ENCODE measurements around the gene HIF3A.
"Not testable (repeated sequence)": the region's sequence is repeated elsewhere in the genome, so short reads cannot be mapped to it uniquely, and the experiment has no call there.

Gene HIF3A

GRCh38 chr19:46265217-46265828, 31.5 kb upstream of the HIF3A start:
- TF ChIP-seq EZH2 (IDR thresholded peaks at IDR 0.05; ENCODE audit: borderline replicate concordance, low read depth, low read length, severe bottlenecking) (no peak), CTCF (IDR thresholded peaks at IDR 0.05; ENCODE audit: borderline replicate concordance, extremely low read depth, low read length, poor library complexity, severe bottlenecking) (peak; percentile 90)
- no peak overlapping the region for H3K4me3 ChIP-seq (ENCODE audit: low read depth in 1 of 2, low read length in 2 of 2)
- H3K4me1 ChIP-seq (ENCODE audit: insufficient read depth, low read length) = no peaks in the 10 kb centered on the region
- DNase-seq (peak; percentile 71), ATAC-seq (ENCODE audit: insufficient read depth, low read depth) (peak; percentile 89)
- no peaks in the 10 kb centered on the region for H3K9me3 ChIP-seq (ENCODE audit: insufficient read depth, low read length, severe bottlenecking)
- H3K4me2 ChIP-seq (ENCODE audit: insufficient read depth, low read length) = no peak overlapping the region
- no peaks in the 10 kb centered on the region for H3K79me2 ChIP-seq (ENCODE audit: insufficient read depth, low read length)
- no peak overlapping the region for H3K9ac ChIP-seq (ENCODE audit: low read depth, low read length)
- H3K36me3 ChIP-seq (ENCODE audit: insufficient read depth, low read length) = no peaks in the 10 kb centered on the region
- H2AFZ ChIP-seq (ENCODE audit: low read depth, low read length) = no peak overlapping the region
- H3K27me3 ChIP-seq (ENCODE audit: insufficient read depth, low read length, poor library complexity) = no peaks in the 10 kb centered on the region
- H3K27ac ChIP-seq (ENCODE audit: low read length) = no peak overlapping the region
- H4K20me1 ChIP-seq (ENCODE audit: insufficient read depth, low read length) = no peaks in the 10 kb centered on the region

- no peaks in the 10 kb centered on the region for H3K36me3 ChIP-seq (ENCODE audit: insufficient read depth, low read length)
- H3K4me1 ChIP-seq (ENCODE audit: insufficient read depth, low read length) = no peaks in the 10 kb centered on the region
- peaks cover 3% of the 10 kb centered on the region; the same call in 1 of the 2 replicates for H4K20me1 ChIP-seq (ENCODE audit: insufficient read depth, low read length)
- H3K27ac ChIP-seq (ENCODE audit: low read length) = no peak overlapping the region
- TF ChIP-seq CTCF (IDR thresholded peaks at IDR 0.05; ENCODE audit: borderline replicate concordance, extremely low read depth, low read length, poor library complexity, severe bottlenecking) (no peak), EZH2 (IDR thresholded peaks at IDR 0.05; ENCODE audit: borderline replicate concordance, low read depth, low read length, severe bottlenecking) (no peak)
- no peak overlapping the region for H2AFZ ChIP-seq (ENCODE audit: low read depth, low read length)
- no peak for DNase-seq
- no peaks in the 10 kb centered on the region for H3K9me3 ChIP-seq (ENCODE audit: insufficient read depth, low read length, severe bottlenecking)
- H3K4me3 ChIP-seq (ENCODE audit: low read depth in 1 of 2, low read length in 2 of 2) = no peak overlapping the region
- no peak overlapping the region for H3K9ac ChIP-seq (ENCODE audit: low read depth, low read length)
- H3K79me2 ChIP-seq (ENCODE audit: insufficient read depth, low read length) = no peaks in the 10 kb centered on the region
- peaks cover 5% of the 10 kb centered on the region for H3K27me3 ChIP-seq (ENCODE audit: insufficient read depth, low read length, poor library complexity)
- H3K4me2 ChIP-seq (ENCODE audit: insufficient read depth, low read length) = no peak overlapping the region
- ATAC-seq (ENCODE audit: insufficient read depth, low read depth) = no peak
Measured at GRCh38 chr19:46269101-46269500, 27.7 kb upstream of the HIF3A start.

GRCh38 chr19:46270521-46271256, 26.2 kb upstream of the HIF3A start:
- no peak overlapping the region for H3K4me2 ChIP-seq (ENCODE audit: insufficient read depth, low read length)
- no peaks in the 10 kb centered on the region for H3K9me3 ChIP-seq (ENCODE audit: insufficient read depth, low read length, severe bottlenecking)
- no peaks in the 10 kb centered on the region for H3K79me2 ChIP-seq (ENCODE audit: insufficient read depth, low read length)
- no peak overlapping the region for H3K27ac ChIP-seq (ENCODE audit: low read length)
- TF ChIP-seq EZH2 (IDR thresholded peaks at IDR 0.05; ENCODE audit: borderline replicate concordance, low read depth, low read length, severe bottlenecking) = no peak
- peaks cover 3% of the 10 kb centered on the region; the same call in 1 of the 2 replicates for H4K20me1 ChIP-seq (ENCODE audit: insufficient read depth, low read length)
- no peaks in the 10 kb centered on the region for H3K4me1 ChIP-seq (ENCODE audit: insufficient read depth, low read length)
- no peak for ATAC-seq (ENCODE audit: insufficient read depth, low read depth)
- peaks cover 5% of the 10 kb centered on the region for H3K27me3 ChIP-seq (ENCODE audit: insufficient read depth, low read length, poor library complexity)
- no peak overlapping the region for H2AFZ ChIP-seq (ENCODE audit: low read depth, low read length)
- H3K4me3 ChIP-seq (ENCODE audit: low read depth in 1 of 2, low read length in 2 of 2) = no peak overlapping the region
- no peak for DNase-seq
- no peak overlapping the region for H3K9ac ChIP-seq (ENCODE audit: low read depth, low read length)
- H3K36me3 ChIP-seq (ENCODE audit: insufficient read depth, low read length) = no peaks in the 10 kb centered on the region

- H3K9me3 ChIP-seq (ENCODE audit: insufficient read depth, low read length, severe bottlenecking) = no peaks in the 10 kb centered on the region
- TF ChIP-seq EZH2 (IDR thresholded peaks at IDR 0.05; ENCODE audit: borderline replicate concordance, low read depth, low read length, severe bottlenecking) (no peak), CTCF (IDR thresholded peaks at IDR 0.05; ENCODE audit: borderline replicate concordance, extremely low read depth, low read length, poor library complexity, severe bottlenecking) (no peak)
- H3K4me3 ChIP-seq (ENCODE audit: low read depth in 1 of 2, low read length in 2 of 2) = no peak overlapping the region
- no peak overlapping the region for H3K9ac ChIP-seq (ENCODE audit: low read depth, low read length)
- H3K27ac ChIP-seq (ENCODE audit: low read length) = no peak overlapping the region
- peaks cover 5% of the 10 kb centered on the region for H3K27me3 ChIP-seq (ENCODE audit: insufficient read depth, low read length, poor library complexity)
- no peaks in the 10 kb centered on the region for H3K79me2 ChIP-seq (ENCODE audit: insufficient read depth, low read length)
- DNase-seq (no peak), ATAC-seq (ENCODE audit: insufficient read depth, low read depth) (no peak)
- H3K4me1 ChIP-seq (ENCODE audit: insufficient read depth, low read length) = no peaks in the 10 kb centered on the region
- no peak overlapping the region for H3K4me2 ChIP-seq (ENCODE audit: insufficient read depth, low read length)
- no peak overlapping the region for H2AFZ ChIP-seq (ENCODE audit: low read depth, low read length)
- no peaks in the 10 kb centered on the region for H3K36me3 ChIP-seq (ENCODE audit: insufficient read depth, low read length)
- H4K20me1 ChIP-seq (ENCODE audit: insufficient read depth, low read length) = peaks cover 3% of the 10 kb centered on the region; the same call in 1 of the 2 replicates
Measured at GRCh38 chr19:46271481-46272197, 25.2 kb upstream of the HIF3A start.

- not testable (repeated sequence) for H3K27ac ChIP-seq (ENCODE audit: low read length); H3K27me3 ChIP-seq (ENCODE audit: insufficient read depth, low read length, poor library complexity); H3K79me2 ChIP-seq (ENCODE audit: insufficient read depth, low read length); H3K36me3 ChIP-seq (ENCODE audit: insufficient read depth, low read length); DNase-seq; H3K4me2 ChIP-seq (ENCODE audit: insufficient read depth, low read length); H3K4me3 ChIP-seq (ENCODE audit: low read depth in 1 of 2, low read length in 2 of 2); ATAC-seq (ENCODE audit: insufficient read depth, low read depth); H3K4me1 ChIP-seq (ENCODE audit: insufficient read depth, low read length); H2AFZ ChIP-seq (ENCODE audit: low read depth, low read length); H4K20me1 ChIP-seq (ENCODE audit: insufficient read depth, low read length); H3K9ac ChIP-seq (ENCODE audit: low read depth, low read length); H3K9me3 ChIP-seq (ENCODE audit: insufficient read depth, low read length, severe bottlenecking)
Measured at GRCh38 chr19:46273931-46274330, 22.9 kb upstream of the HIF3A start.

Measured in DND-41 (cell line).